ENCODE results near the gene KCMF1.

The KCMF1 gene

GRCh38 chr2:85015653-85016360, 44.8 kb downstream of the KCMF1 start:
- Histone ChIP-seq H3K9me3 (ENCODE audit: control insufficient read depth, insufficient read depth, low read length) (no peaks in the 10 kb centered on the region), H3K27ac (ENCODE audit: low read depth, low read length) (peak overlapping the region; percentile 13; the same call in 1 of the 2 replicates), H3K36me3 (ENCODE audit: control insufficient read depth, low read length) (peaks cover 11% of the 10 kb centered on the region), H4K20me1 (ENCODE audit: control insufficient read depth, insufficient read depth, low read depth, low read length) (peaks cover 22% of the 10 kb centered on the region), H3K9me2 (replicated peaks; ENCODE audit: control insufficient read depth, low read length) (no peaks in the 10 kb centered on the region), H3K4me1 (ENCODE audit: control insufficient read depth, low read length) (peaks cover 58% of the 10 kb centered on the region), H3K27me3 (ENCODE audit: control insufficient read depth, low read length) (no peaks in the 10 kb centered on the region), H3F3A (ENCODE audit: control insufficient read depth, insufficient read depth) (peaks cover 20% of the 10 kb centered on the region), H3K4me3 (ENCODE audit: low read length) (no peak overlapping the region), H3K79me2 (ENCODE audit: control insufficient read depth, low read length) (peaks cover 98% of the 10 kb centered on the region), H3K4me2 (ENCODE audit: low read length) (peak overlapping the region; percentile 33)
- no peak for TF ChIP-seq EZH2phosphoT487 (IDR thresholded peaks at IDR 0.05; ENCODE audit: borderline replicate concordance, low read length)
- TF ChIP-seq CTCF (IDR thresholded peaks at IDR 0.05; ENCODE audit: low read depth, low read length, poor library complexity, severe bottlenecking), result peak; percentile 43

GRCh38 chr2:85016446-85016845, 45.5 kb downstream of the KCMF1 start:
- no peaks in the 10 kb centered on the region for H3K27me3 ChIP-seq (ENCODE audit: control insufficient read depth, low read length)
- peaks cover 18% of the 10 kb centered on the region for H4K20me1 ChIP-seq (ENCODE audit: control insufficient read depth, insufficient read depth, low read depth, low read length)
- peaks cover 20% of the 10 kb centered on the region for H3F3A ChIP-seq (ENCODE audit: control insufficient read depth, insufficient read depth)
- TF ChIP-seq EZH2phosphoT487 (IDR thresholded peaks at IDR 0.05; ENCODE audit: borderline replicate concordance, low read length) (no peak), CTCF (IDR thresholded peaks at IDR 0.05; ENCODE audit: low read depth, low read length, poor library complexity, severe bottlenecking) (no peak)
- no peaks in the 10 kb centered on the region for H3K9me3 ChIP-seq (ENCODE audit: control insufficient read depth, insufficient read depth, low read length)
- H3K9me2 ChIP-seq (replicated peaks; ENCODE audit: control insufficient read depth, low read length), result no peaks in the 10 kb centered on the region
- H3K4me2 ChIP-seq (ENCODE audit: low read length), result peak overlapping the region; percentile 33; the same call in 1 of the 2 replicates
- H3K36me3 ChIP-seq (ENCODE audit: control insufficient read depth, low read length), result peaks cover 8% of the 10 kb centered on the region
- peaks cover 54% of the 10 kb centered on the region for H3K4me1 ChIP-seq (ENCODE audit: control insufficient read depth, low read length)
- H3K4me3 ChIP-seq (ENCODE audit: low read length), result no peak overlapping the region
- no peak overlapping the region for H3K27ac ChIP-seq (ENCODE audit: low read depth, low read length)
- peaks cover 98% of the 10 kb centered on the region for H3K79me2 ChIP-seq (ENCODE audit: control insufficient read depth, low read length)

- Histone ChIP-seq H3K4me3 (ENCODE audit: low read length) (no peak overlapping the region), H3K9me3 (ENCODE audit: control insufficient read depth, insufficient read depth, low read length) (no peaks in the 10 kb centered on the region), H3K4me2 (ENCODE audit: low read length) (0 out of 2 replicates have a peak overlapping the region, but pooled peaks have one; percentile 7), H3K27ac (ENCODE audit: low read depth, low read length) (no peak overlapping the region), H3K9me2 (replicated peaks; ENCODE audit: control insufficient read depth, low read length) (no peaks in the 10 kb centered on the region), H3K4me1 (ENCODE audit: control insufficient read depth, low read length) (peaks cover 47% of the 10 kb centered on the region), H3K36me3 (ENCODE audit: control insufficient read depth, low read length) (peaks cover 2% of the 10 kb centered on the region; the same call in 1 of the 2 replicates), H3K27me3 (ENCODE audit: control insufficient read depth, low read length) (no peaks in the 10 kb centered on the region), H3K79me2 (ENCODE audit: control insufficient read depth, low read length) (peaks cover 98% of the 10 kb centered on the region), H3F3A (ENCODE audit: control insufficient read depth, insufficient read depth) (peaks cover 20% of the 10 kb centered on the region), H4K20me1 (ENCODE audit: control insufficient read depth, insufficient read depth, low read depth, low read length) (peaks cover 12% of the 10 kb centered on the region)
- TF ChIP-seq CTCF (IDR thresholded peaks at IDR 0.05; ENCODE audit: low read depth, low read length, poor library complexity, severe bottlenecking) (peak; percentile 30), EZH2phosphoT487 (IDR thresholded peaks at IDR 0.05; ENCODE audit: borderline replicate concordance, low read length) (no peak)
Observed at GRCh38 chr2:85017411-85018048, 46.6 kb downstream of the KCMF1 start.
